GM19324 (cell line): ENCODE results near the gene POFUT2.

Experiments used
- ATAC-seq: cut with Tn5 transposase; IDR thresholded peaks from one replicate; pipeline ENCODE4 v1.9.1; 2021; ENCODE audit warnings: mild to moderate bottlenecking, moderate library complexity; ENCODE audit not compliant: unreplicated experiment, low FRiP score

Gene POFUT2

GRCh38 chr21:45266518-45267389 is 20.9 kb downstream of the POFUT2 start:
- no peak for ATAC-seq

- no peak for ATAC-seq
Observed at GRCh38 chr21:45265721-45266517, 21.8 kb downstream of the POFUT2 start.

GRCh38 chr21:45264912-45265515 is 22.7 kb downstream of the POFUT2 start:
- no peak for ATAC-seq

- no peak for ATAC-seq
Observed at GRCh38 chr21:45264146-45264911, 23.4 kb downstream of the POFUT2 start.

- ATAC-seq, result no peak
Observed at GRCh38 chr21:45263534-45263933, 24.2 kb downstream of the POFUT2 start.

- ATAC-seq, result no peak
Observed at GRCh38 chr21:45262616-45263015, 25.1 kb downstream of the POFUT2 start.

- no peak for ATAC-seq
Observed at GRCh38 chr21:45262041-45262581, 25.6 kb downstream of the POFUT2 start.

- no peak for ATAC-seq
Observed at GRCh38 chr21:45261093-45261492, 26.6 kb downstream of the POFUT2 start.

GRCh38 chr21:45260191-45260825 is 27.4 kb downstream of the POFUT2 start:
- ATAC-seq, result no peak

GRCh38 chr21:45259206-45259840 is 28.4 kb downstream of the POFUT2 start:
- no peak for ATAC-seq

GRCh38 chr21:45258466-45258865 is 29.2 kb downstream of the POFUT2 start:
- ATAC-seq, result no peak

GRCh38 chr21:45257673-45258341 is 29.9 kb downstream of the POFUT2 start:
- ATAC-seq, result no peak

- no peak for ATAC-seq
Observed at GRCh38 chr21:45256912-45257672, 30.6 kb downstream of the POFUT2 start.

GRCh38 chr21:45256021-45256911 is 31.4 kb downstream of the POFUT2 start:
- ATAC-seq, result no peak

- ATAC-seq, result no peak
Observed at GRCh38 chr21:45255381-45256020, 32.2 kb downstream of the POFUT2 start.

GRCh38 chr21:45254460-45254930 is 33.2 kb downstream of the POFUT2 start:
- ATAC-seq, result no peak
